Osteoblast (primary cell): Measurements from ENCODE around the gene VAMP2. TPM values are rescaled to one million over a fixed set of nuclear protein-coding genes. Genes with fewer than 3 reads are reported as not detected.
"Not testable (repeated sequence)": the region's sequence is repeated elsewhere in the genome, so short reads cannot be mapped to it uniquely, and the experiment has no call there.

Source experiments
- DNase-seq: peaks from one replicate; pipeline ENCODE4 v3.0.0; 2011; ENCODE audit warnings: low spot score, mixed read lengths; ENCODE audit not compliant: insufficient read length; ENCODE audit errors: missing footprints
- H2AFZ ChIP-seq: 2 replicates; pipeline ENCODE4 v1.6.0; 2011; ENCODE audit warnings: mild to moderate bottlenecking, low read length
- H3K27ac ChIP-seq: 2 replicates; pipeline ENCODE4 v1.5.1; 2011; ENCODE audit warnings: mild to moderate bottlenecking, low read depth, low read length, moderate library complexity
- H3K27me3 ChIP-seq: 2 replicates; pipeline ENCODE4 v1.6.0; 2012; ENCODE audit warnings: mild to moderate bottlenecking, control low read depth, inconsistent platforms, low read length, moderate library complexity; ENCODE audit not compliant: insufficient read depth
- H3K36me3 ChIP-seq: 2 replicates; pipeline ENCODE4 v1.5.1; 2011; ENCODE audit warnings: mild to moderate bottlenecking, low read length, control low read depth, moderate library complexity; ENCODE audit not compliant: insufficient read depth
- H3K4me1 ChIP-seq: 2 replicates; pipeline ENCODE4 v1.5.1; 2011; ENCODE audit warnings: mild to moderate bottlenecking, low read length, control low read depth, moderate library complexity; ENCODE audit not compliant: insufficient read depth
- H3K4me2 ChIP-seq: 2 replicates; pipeline ENCODE4 v1.6.0; 2011; ENCODE audit warnings: mild to moderate bottlenecking, low read length; ENCODE audit not compliant: insufficient read depth
- H3K4me3 ChIP-seq: fragments of 200-600 bp; sonication (generic); 3 replicates; pipeline ENCODE4 v1.5.1; 2012; ENCODE audit warnings: mild to moderate bottlenecking, low read length, inconsistent platforms; ENCODE audit not compliant: insufficient read depth
- H3K79me2 ChIP-seq: 2 replicates; pipeline ENCODE4 v1.6.0; 2012; ENCODE audit warnings: mild to moderate bottlenecking, low read length, control low read depth, inconsistent platforms; ENCODE audit not compliant: insufficient read depth
- H3K9me3 ChIP-seq: 2 replicates; pipeline ENCODE4 v1.5.1; 2011; ENCODE audit warnings: low read depth, low read length, control low read depth
- H4K20me1 ChIP-seq: 2 replicates; pipeline ENCODE4 v1.6.0; 2012; ENCODE audit warnings: mild to moderate bottlenecking, low read length, control low read depth; ENCODE audit not compliant: insufficient read depth
- total RNA-seq: library from RNA; depleted of rRNA; stranded (reverse); fragments of >200 nt; gene quantifications from 2 replicates; pipeline ENCODE4 v1.2.3, GENCODE V29; 2012
- TF ChIP-seq, protein P1 (sequence below): IDR thresholded peaks from 2 replicates; pipeline ENCODE4 v1.5.1; 2011; ENCODE audit warnings: mild to moderate bottlenecking, low read depth, low read length, moderate library complexity; ENCODE audit errors: extremely low read depth

The VAMP2 gene
- total RNA-seq, 1 donor = 5.4 TPM

DNA sequence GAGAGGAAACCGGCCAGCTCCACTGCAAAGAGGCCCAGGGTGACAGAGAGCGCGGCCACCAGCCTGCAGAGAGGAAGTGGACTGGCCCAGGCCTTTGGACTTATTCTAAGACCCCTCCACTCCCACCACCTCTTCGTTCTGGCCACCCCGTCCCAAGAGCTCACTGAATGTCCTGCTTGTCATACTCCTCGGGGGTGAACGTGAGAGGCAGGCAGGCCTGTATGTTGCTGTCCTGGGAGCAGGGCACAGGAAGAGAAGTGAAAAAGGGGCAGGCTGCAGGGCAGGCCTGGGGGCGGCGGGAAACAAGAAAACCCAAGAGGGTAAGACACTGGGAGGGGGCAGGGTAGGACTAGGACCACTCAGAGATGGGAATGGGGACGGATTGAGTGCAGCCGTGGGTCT, 13.0 kb upstream of the VAMP2 start:
- Histone ChIP-seq H3K9me3 (no peaks in the 10 kb centered on the region), H3K36me3 (no peaks in the 10 kb centered on the region), H3K79me2 (peaks cover 17% of the 10 kb centered on the region), H3K27me3 (no peaks in the 10 kb centered on the region), H2AFZ (peak overlapping the region; percentile 97), H3K4me2 (peak overlapping the region; percentile 99), H3K4me3 (peak overlapping the region; percentile 92), H3K4me1 (peaks cover 27% of the 10 kb centered on the region), H4K20me1 (no peaks in the 10 kb centered on the region), H3K27ac (peak overlapping the region; percentile 83)
- peak; percentile 46 for DNase-seq
- TF ChIP-seq, protein P1, sequence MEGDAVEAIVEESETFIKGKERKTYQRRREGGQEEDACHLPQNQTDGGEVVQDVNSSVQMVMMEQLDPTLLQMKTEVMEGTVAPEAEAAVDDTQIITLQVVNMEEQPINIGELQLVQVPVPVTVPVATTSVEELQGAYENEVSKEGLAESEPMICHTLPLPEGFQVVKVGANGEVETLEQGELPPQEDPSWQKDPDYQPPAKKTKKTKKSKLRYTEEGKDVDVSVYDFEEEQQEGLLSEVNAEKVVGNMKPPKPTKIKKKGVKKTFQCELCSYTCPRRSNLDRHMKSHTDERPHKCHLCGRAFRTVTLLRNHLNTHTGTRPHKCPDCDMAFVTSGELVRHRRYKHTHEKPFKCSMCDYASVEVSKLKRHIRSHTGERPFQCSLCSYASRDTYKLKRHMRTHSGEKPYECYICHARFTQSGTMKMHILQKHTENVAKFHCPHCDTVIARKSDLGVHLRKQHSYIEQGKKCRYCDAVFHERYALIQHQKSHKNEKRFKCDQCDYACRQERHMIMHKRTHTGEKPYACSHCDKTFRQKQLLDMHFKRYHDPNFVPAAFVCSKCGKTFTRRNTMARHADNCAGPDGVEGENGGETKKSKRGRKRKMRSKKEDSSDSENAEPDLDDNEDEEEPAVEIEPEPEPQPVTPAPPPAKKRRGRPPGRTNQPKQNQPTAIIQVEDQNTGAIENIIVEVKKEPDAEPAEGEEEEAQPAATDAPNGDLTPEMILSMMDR = no peak

DNA sequence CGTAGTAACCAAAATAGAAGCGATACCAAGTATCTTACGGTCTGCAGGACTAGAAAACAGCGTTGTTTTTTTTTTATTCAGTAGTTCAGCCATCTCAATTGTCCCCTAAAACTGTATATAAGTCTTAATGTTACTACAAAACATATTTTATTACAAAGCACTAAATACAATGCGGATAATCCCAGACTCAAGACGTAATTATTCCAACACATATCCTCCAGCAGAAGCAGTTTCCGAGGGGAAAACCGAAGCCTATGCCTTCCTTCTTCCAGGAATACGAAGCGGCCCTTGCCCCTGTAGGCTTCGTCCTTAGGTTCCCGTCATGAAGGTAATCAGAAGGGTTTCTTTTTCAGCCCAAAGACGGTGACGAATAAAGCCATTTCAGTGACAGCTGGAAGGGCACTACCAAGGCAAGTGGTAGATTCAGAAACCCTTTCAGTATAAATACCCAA, 11.1 kb upstream of the VAMP2 start:
- peaks cover 17% of the 10 kb centered on the region for H3K79me2 ChIP-seq
- peak overlapping the region; percentile 80 for H3K4me2 ChIP-seq
- DNase-seq = peak; percentile 75

DNA sequence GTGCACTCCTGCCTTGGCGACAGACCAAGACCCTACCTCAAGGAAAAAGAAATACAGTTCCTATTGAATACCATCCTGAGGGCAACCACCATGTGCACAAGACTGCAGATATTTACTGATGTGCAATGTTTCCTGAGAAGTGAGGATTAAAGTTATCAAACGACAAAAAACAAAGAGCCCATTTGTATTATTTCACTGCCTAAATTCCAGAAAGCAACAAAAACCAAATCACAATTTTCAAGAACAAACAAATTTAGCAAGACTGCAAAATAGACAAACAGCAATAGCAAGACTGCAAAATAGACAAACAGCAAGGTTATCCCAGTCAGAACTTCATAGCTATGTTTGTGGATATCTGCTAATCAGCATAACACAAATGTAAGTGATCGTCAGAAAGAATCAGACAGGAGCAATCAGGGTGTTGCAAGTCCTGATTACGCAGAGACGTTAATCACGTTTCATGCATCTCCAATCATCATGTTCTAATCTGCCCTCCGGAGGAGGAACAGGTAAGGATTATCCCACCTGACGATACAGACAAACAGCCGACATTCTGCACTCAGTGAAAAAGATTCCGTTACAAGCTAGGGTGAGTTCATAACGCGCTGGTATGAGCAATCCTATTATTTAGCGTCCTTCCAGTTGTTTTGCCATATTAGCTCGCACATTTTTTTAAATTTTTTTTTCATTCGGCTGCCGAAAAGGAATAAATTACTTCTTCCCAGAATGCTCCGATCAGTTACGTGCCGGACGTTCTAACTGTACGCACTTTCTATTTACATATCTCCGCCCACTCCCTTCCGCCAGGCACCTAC, 10.5 kb upstream of the VAMP2 start:
- Histone ChIP-seq H3K9me3 (no peaks in the 10 kb centered on the region), H3K79me2 (peaks cover 17% of the 10 kb centered on the region), H3K4me1 (peaks cover 27% of the 10 kb centered on the region), H3K4me3 (peak overlapping the region; percentile 70), H3K36me3 (no peaks in the 10 kb centered on the region), H3K27ac (peak overlapping the region; percentile 98), H4K20me1 (no peaks in the 10 kb centered on the region), H3K27me3 (no peaks in the 10 kb centered on the region), H2AFZ (peak overlapping the region; percentile 24), H3K4me2 (peak overlapping the region; percentile 80)
- TF ChIP-seq, protein P1 = no peak
- peak; percentile 85 for DNase-seq

More for the DNA sequence above, 11.1 kb upstream of the VAMP2 start:
- H4K20me1 ChIP-seq = no peaks in the 10 kb centered on the region
- H3K4me1 ChIP-seq = peaks cover 27% of the 10 kb centered on the region
- H3K27me3 ChIP-seq = no peaks in the 10 kb centered on the region
- peak overlapping the region; percentile 87 for H2AFZ ChIP-seq
- peak overlapping the region; percentile 70 for H3K4me3 ChIP-seq
- no peaks in the 10 kb centered on the region for H3K36me3 ChIP-seq
- TF ChIP-seq, protein P1 = no peak
- no peaks in the 10 kb centered on the region for H3K9me3 ChIP-seq
- peak overlapping the region; percentile 98 for H3K27ac ChIP-seq

GRCh38 chr17:8170186-8170585, 7.4 kb upstream of the VAMP2 start:
- H3K27ac ChIP-seq, H2AFZ ChIP-seq, H3K36me3 ChIP-seq, DNase-seq, H3K4me3 ChIP-seq, H3K4me2 ChIP-seq, H3K27me3 ChIP-seq, H4K20me1 ChIP-seq, H3K9me3 ChIP-seq, H3K79me2 ChIP-seq: not testable (repeated sequence)
- peaks cover 10% of the 10 kb centered on the region for H3K4me1 ChIP-seq
